PC-9 (cell line): ENCODE results near the gene ARFIP1. TPM values are rescaled to one million over a fixed set of nuclear protein-coding genes. Genes with fewer than 3 reads are reported as not detected.
A peak's percentile ranks its signal among the peaks of the same experiment; 100 is the strongest.
"Not testable (repeated sequence)": the region's sequence is repeated elsewhere in the genome, so short reads cannot be mapped to it uniquely, and the experiment has no call there.

ENCODE experiments used
- BruUV-seq: library from RNA; stranded (reverse); fragments of 400-500 nt; replicated peaks from 2 replicates; lab custom pipeline; 2021; lab: Mats Ljungman, UMichigan
- CTCF ChIA-PET: fragments of 300-600 bp; sonication (Branson Sonifier 250); formaldehyde crosslinking; loops from one replicate; lab custom pipeline; 2022; ENCODE audit warnings: antibody characterized with exemption; lab: Charles Lee
- POLR2A ChIA-PET: fragments of 300-600 bp; sonication (Branson Sonifier 250); formaldehyde crosslinking; loops from one replicate; lab custom pipeline; 2022; ENCODE audit warnings: antibody characterized with exemption; ENCODE audit not compliant: unreplicated experiment; lab: Charles Lee
- DNase-seq, 2 experiments: peaks; one replicate each; pipeline versions ENCODE4 v3.0.0 to v3.0.0-alpha.2; 2015 to 2022; ENCODE audit warnings: mixed read lengths in 1 of 2
- H2AFZ ChIP-seq: fragments of 200-600 bp; sonication (generic); 2 replicates; pipeline ENCODE4 v1.8.1; 2017; ENCODE audit warnings: antibody characterized with exemption
- H3F3A ChIP-seq: fragments of 200-600 bp; sonication (generic); 2 replicates; pipeline ENCODE4 v1.8.1; 2017; ENCODE audit warnings: antibody characterized with exemption, mild to moderate bottlenecking, low read depth; ENCODE audit not compliant: insufficient read depth
- H3K27ac ChIP-seq: fragments of 200-600 bp; sonication (generic); 2 replicates; pipeline ENCODE4 v1.6.1; 2016; ENCODE audit warnings: mixed run types
- H3K27me3 ChIP-seq: fragments of 200-600 bp; sonication (generic); 2 replicates; pipeline ENCODE4 v1.6.1; 2016; ENCODE audit warnings: low read depth, mixed run types; ENCODE audit not compliant: insufficient read depth
- H3K36me3 ChIP-seq: fragments of 200-600 bp; sonication (generic); 2 replicates; pipeline ENCODE4 v1.6.1; 2016; ENCODE audit warnings: low read depth, mixed run types
- H3K4me1 ChIP-seq: fragments of 200-600 bp; sonication (generic); replicated peaks from 2 replicates; pipeline ENCODE4 v1.6.1; 2016; ENCODE audit warnings: mixed run types; ENCODE audit not compliant: insufficient read depth
- H3K4me2 ChIP-seq: fragments of 200-600 bp; sonication (generic); 2 replicates; pipeline ENCODE4 v1.6.1; 2017; ENCODE audit warnings: mixed run types
- H3K4me3 ChIP-seq: fragments of 200-600 bp; sonication (generic); 2 replicates; pipeline ENCODE4 v1.6.1; 2016; ENCODE audit warnings: mixed run types
- H3K79me2 ChIP-seq: fragments of 200-600 bp; sonication (generic); 2 replicates; pipeline ENCODE4 v1.6.1; 2017; ENCODE audit warnings: low read depth, mixed run types
- H3K9me2 ChIP-seq: fragments of 200-600 bp; sonication (generic); 2 replicates; pipeline ENCODE4 v1.8.1; 2017; ENCODE audit warnings: mild to moderate bottlenecking; ENCODE audit not compliant: insufficient read depth
- H3K9me3 ChIP-seq: fragments of 200-600 bp; sonication (generic); 2 replicates; pipeline ENCODE4 v1.8.1; 2016; ENCODE audit warnings: low read depth; ENCODE audit not compliant: insufficient read depth
- H4K20me1 ChIP-seq: fragments of 200-600 bp; sonication (generic); 2 replicates; pipeline ENCODE4 v1.8.1; 2017; ENCODE audit not compliant: insufficient read depth
- EZH2 ChIP-seq: fragments of 200-600 bp; sonication (generic); IDR thresholded peaks from 2 replicates; pipeline ENCODE4 v1.8.0; 2017; ENCODE audit warnings: antibody characterized with exemption, low read depth
- intact Hi-C: fragments of 100-400 bp; cut with micrococcal nuclease; formaldehyde crosslinking; loops from one replicate; pipeline ENCODE4 v1.10.0; 2022; ENCODE audit not compliant: unreplicated experiment
- total RNA-seq: library from RNA; stranded (reverse); gene quantifications from 2 replicates; pipeline ENCODE4 v1.2.3, GENCODE V29; 2021
- TF ChIP-seq, protein P1 (sequence below): fragments of 200-600 bp; sonication (generic); conservative IDR thresholded peaks from 2 replicates; pipeline ENCODE4 v1.6.1; 2017; ENCODE audit warnings: mixed run types, antibody characterized with exemption, mild to moderate bottlenecking, moderate library complexity

The ARFIP1 gene
- total RNA-seq, 1 experiment from 2014 or later = 38.4 TPM

- no peaks in the 10 kb centered on the region for H3F3A ChIP-seq
- TF ChIP-seq, protein P1, sequence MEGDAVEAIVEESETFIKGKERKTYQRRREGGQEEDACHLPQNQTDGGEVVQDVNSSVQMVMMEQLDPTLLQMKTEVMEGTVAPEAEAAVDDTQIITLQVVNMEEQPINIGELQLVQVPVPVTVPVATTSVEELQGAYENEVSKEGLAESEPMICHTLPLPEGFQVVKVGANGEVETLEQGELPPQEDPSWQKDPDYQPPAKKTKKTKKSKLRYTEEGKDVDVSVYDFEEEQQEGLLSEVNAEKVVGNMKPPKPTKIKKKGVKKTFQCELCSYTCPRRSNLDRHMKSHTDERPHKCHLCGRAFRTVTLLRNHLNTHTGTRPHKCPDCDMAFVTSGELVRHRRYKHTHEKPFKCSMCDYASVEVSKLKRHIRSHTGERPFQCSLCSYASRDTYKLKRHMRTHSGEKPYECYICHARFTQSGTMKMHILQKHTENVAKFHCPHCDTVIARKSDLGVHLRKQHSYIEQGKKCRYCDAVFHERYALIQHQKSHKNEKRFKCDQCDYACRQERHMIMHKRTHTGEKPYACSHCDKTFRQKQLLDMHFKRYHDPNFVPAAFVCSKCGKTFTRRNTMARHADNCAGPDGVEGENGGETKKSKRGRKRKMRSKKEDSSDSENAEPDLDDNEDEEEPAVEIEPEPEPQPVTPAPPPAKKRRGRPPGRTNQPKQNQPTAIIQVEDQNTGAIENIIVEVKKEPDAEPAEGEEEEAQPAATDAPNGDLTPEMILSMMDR = no peak
- TF ChIP-seq EZH2 = no peak
- intact Hi-C loops = no loop called here
- H3K27me3 ChIP-seq = no peaks in the 10 kb centered on the region
- H3K9me3 ChIP-seq = no peaks in the 10 kb centered on the region
- no peak overlapping the region for H3K4me2 ChIP-seq
- H3K4me3 ChIP-seq = no peak overlapping the region
- CTCF ChIA-PET = no interaction called here
- POLR2A ChIA-PET = no interaction called here
- no peak overlapping the region for H3K27ac ChIP-seq
- no TSS peak for BruUV-seq
- no peak overlapping the region for H2AFZ ChIP-seq
- no peaks in the 10 kb centered on the region for H3K4me1 ChIP-seq
- H3K79me2 ChIP-seq = no peaks in the 10 kb centered on the region
- 0 out of 2 replicates have a peak, but pooled peaks cover 5% of the 10 kb centered on the region for H3K36me3 ChIP-seq
- H3K9me2 ChIP-seq = no peaks in the 10 kb centered on the region
- no peak for DNase-seq
- no peaks in the 10 kb centered on the region for H4K20me1 ChIP-seq
Observed at GRCh38 chr4:152836936-152837335, 57.2 kb downstream of the ARFIP1 start.

GRCh38 chr4:152839729-152840128, 60.0 kb downstream of the ARFIP1 start:
- H3K27ac ChIP-seq, H3K9me3 ChIP-seq, H4K20me1 ChIP-seq, DNase-seq, H3K79me2 ChIP-seq, H3K36me3 ChIP-seq, H2AFZ ChIP-seq, H3K9me2 ChIP-seq, POLR2A ChIA-PET, H3F3A ChIP-seq, CTCF ChIA-PET, H3K4me1 ChIP-seq, H3K4me3 ChIP-seq, BruUV-seq, H3K27me3 ChIP-seq, H3K4me2 ChIP-seq: not testable (repeated sequence)
- intact Hi-C loops = loop anchor here (10.0 kb wide), 2 partner anchors 385 to 805 kb away; no protein-coding TSS in a partner anchor

GRCh38 chr4:152843481-152844090, 63.8 kb downstream of the ARFIP1 start:
- no peak overlapping the region for H3K4me2 ChIP-seq
- ChIA-PET CTCF (no interaction called here), POLR2A (interaction anchor here (0.6 to 0.7 kb wide), 2 partner anchors 130 to 495 kb away, joined by 3 to 5 read pairs; no protein-coding TSS in a partner anchor)
- no TSS peak for BruUV-seq
- no peaks in the 10 kb centered on the region for H3K36me3 ChIP-seq
- intact Hi-C loops = loop anchor here (10.0 kb wide), 2 partner anchors 389 to 801 kb away; no protein-coding TSS in a partner anchor
- DNase-seq = peak in 1 of 2 experiments; percentile 44
- no peaks in the 10 kb centered on the region for H3K9me3 ChIP-seq
- 0 out of 2 replicates have a peak, but pooled peaks cover 3% of the 10 kb centered on the region for H3K79me2 ChIP-seq
- H3F3A ChIP-seq = no peaks in the 10 kb centered on the region
- H3K9me2 ChIP-seq = no peaks in the 10 kb centered on the region
- TF ChIP-seq, protein P1 = no peak
- TF ChIP-seq EZH2 = no peak
- H3K4me3 ChIP-seq = no peak overlapping the region
- H3K27ac ChIP-seq = no peak overlapping the region
- no peaks in the 10 kb centered on the region for H4K20me1 ChIP-seq
- no peaks in the 10 kb centered on the region for H3K27me3 ChIP-seq
- H2AFZ ChIP-seq = no peak overlapping the region
- no peaks in the 10 kb centered on the region for H3K4me1 ChIP-seq
